GM21390 (cell line): Measurements from ENCODE around the gene VPS4A.

Source experiments
- ATAC-seq: cut with Tn5 transposase; IDR thresholded peaks from one replicate; pipeline ENCODE4 v1.9.1; 2021; ENCODE audit not compliant: unreplicated experiment

VPS4A gene

GRCh38 chr16:69363281-69363717 lies 52.1 kb downstream of the VPS4A start:
- no peak for ATAC-seq

DNA sequence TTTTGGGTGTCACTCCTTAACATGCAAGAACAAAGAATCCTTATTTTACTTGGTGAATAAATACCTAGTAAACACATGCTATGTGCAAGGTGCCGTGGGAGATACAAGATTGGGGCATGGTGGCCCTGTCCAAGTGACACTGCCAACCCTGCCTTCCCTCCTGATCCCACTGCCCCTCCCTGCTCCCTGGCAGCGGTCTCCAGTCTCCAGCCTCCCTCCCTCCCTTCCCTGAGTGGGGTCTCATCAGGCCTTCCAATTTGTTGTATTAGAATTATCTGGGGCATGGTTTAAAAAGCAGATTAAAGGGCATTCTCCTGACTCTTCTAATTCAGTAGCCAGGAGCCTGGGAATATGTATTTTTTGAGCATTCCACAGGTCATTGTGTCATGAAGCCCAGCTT lies 52.9 kb downstream of the VPS4A start:
- no peak for ATAC-seq

DNA sequence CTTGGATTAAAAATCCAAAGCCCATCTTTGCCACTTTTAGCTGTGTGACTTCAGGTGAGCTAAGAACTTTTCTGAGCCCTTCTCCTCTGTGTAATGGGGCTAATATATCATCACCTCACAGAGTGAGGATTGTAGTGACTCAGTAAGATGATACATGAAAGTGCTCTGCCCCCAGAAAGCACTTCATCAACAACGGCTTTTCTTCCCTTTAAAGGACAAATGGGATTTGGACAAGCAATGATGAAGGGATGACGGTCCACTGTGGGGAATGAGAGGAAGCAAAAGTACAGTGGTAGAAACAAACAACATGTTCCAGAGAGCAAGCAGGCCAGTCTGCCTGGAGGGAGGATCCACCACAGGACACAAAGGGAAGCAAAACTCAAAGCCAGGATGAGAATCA lies 54.8 kb downstream of the VPS4A start:
- ATAC-seq, result no peak

DNA sequence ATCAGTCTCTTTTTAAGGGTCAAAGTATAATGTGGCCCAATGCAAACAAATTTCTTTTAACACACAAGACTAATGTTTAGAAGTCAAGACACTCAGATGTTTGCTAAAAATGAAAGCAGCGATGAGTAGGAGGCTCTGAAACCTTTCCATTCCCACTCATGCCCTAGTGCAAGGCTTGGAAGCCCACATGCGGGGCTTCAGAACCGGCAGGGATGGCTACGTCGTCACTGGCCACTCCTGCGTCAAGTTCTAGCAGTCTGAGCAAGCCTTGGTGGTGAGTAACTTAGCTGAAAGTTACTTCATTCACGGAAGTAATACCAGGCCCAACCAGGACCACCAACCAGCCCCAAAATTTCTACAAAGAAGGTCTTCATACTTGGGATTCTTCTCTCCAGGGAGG lies 55.3 kb downstream of the VPS4A start:
- no peak for ATAC-seq

- no peak for ATAC-seq
Observed at GRCh38 chr16:69367980-69368379, 56.8 kb downstream of the VPS4A start.

DNA sequence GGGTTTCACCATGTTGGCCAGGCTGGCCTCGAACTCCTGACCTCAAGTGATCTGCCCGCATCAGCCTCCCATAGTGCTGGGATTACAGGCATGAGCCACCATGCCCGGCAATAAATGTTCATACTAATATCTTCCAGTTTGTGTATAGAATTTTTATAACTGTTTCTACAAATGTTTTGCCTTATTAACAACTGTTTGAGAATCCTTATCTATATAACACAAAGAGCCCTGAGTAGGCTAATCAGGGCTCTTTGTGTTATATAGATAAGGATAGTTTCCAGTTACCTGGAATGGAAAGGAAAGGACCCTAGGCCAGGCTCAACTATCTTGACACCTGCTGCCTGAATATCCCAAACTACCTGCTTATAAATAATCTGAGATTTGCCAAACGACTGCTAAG lies 57.7 kb downstream of the VPS4A start:
- ATAC-seq, result no peak

GRCh38 chr16:69371564-69371963 lies 60.4 kb downstream of the VPS4A start:
- ATAC-seq, result no peak

DNA sequence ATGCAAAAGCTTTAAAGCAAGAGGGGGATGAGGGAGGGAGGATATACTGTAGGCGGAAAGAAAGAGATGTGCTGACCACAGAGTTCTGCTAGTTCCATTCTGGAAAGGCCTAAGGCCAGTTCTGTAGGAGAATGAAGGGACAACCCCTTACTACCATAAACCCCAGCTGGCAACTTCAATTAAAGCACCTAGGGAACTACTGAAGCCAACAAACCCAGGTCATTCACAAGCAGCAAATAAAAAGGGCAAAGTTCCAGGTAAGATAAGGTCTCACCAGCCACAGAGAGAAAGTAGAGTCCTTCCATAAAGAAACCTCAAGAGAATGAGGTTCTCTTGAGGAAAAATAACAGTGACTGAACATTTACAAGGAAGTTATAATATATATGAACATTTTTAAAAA lies 61.9 kb downstream of the VPS4A start:
- ATAC-seq, result no peak
